Ovary (tissue), 9 donors: ENCODE results near the gene ZFYVE16. TPM values are rescaled to one million over a fixed set of nuclear protein-coding genes. Genes with fewer than 3 reads are reported as not detected.

Source experiments
- DNase-seq, 5 donors: peaks; one replicate each; pipeline ENCODE4 v3.0.0-alpha.2; 2019 to 2020
- H3K27ac ChIP-seq, 2 donors: fragments of 200-600 bp; one replicate each; pipeline versions ENCODE4 v1.5.1 to v1.8.0; 2019 to 2022
- H3K27me3 ChIP-seq: fragments of 200-600 bp; one replicate; pipeline ENCODE4 v1.8.0; 2022
- H3K36me3 ChIP-seq: fragments of 200-600 bp; sonication (generic); one replicate; pipeline ENCODE4 v1.5.1; 2019
- H3K4me1 ChIP-seq: one replicate; pipeline ENCODE4 v1.8.1; 2013; ENCODE audit warnings: mild to moderate bottlenecking, moderate library complexity; ENCODE audit not compliant: insufficient read depth
- H3K4me3 ChIP-seq: fragments of 200-600 bp; sonication (generic); one replicate; pipeline ENCODE4 v1.5.1; 2017
- H3K9me3 ChIP-seq, 2 donors: fragments of 200-600 bp in 1 of 2; sonication (generic) in 1 of 2; one replicate each; pipeline versions ENCODE4 v1.5.1 to v1.8.1; 2013 to 2019; ENCODE audit warnings: mild to moderate bottlenecking in 1 of 2, moderate library complexity in 1 of 2
- EP300 ChIP-seq: sonication (generic); formaldehyde crosslinking; IDR thresholded peaks from one replicate; pipeline ENCODE4 v1.6.1; 2017; ENCODE audit warnings: antibody characterized with exemption
- POLR2A ChIP-seq: fragments of 450-650 bp; IDR thresholded peaks from one replicate; pipeline ENCODE4 v1.6.1; 2017; ENCODE audit warnings: antibody characterized with exemption, mild to moderate bottlenecking, moderate library complexity
- WGBS, 3 donors: extraction: QIAGEN DNeasy Blood & Tissue Kit in 1 of 3; methylation state at CpG; one replicate each; pipeline versions ENCODE4 v1.1.5 to v1.1.7; 2013 to 2017; 5-methylcytosine and 5-hydroxymethylcytosine counted together
- intact Hi-C, 4 donors: fragments of 100-400 bp; cut with DNase I; formaldehyde crosslinking; loops; one replicate each; pipeline versions ENCODE4 v1.11.0 to v1.15.1; 2022 to 2023
- polyA plus RNA-seq, 2 donors: library from polyadenylated mRNA; stranded (reverse); fragments of 200-250 nt in 1 of 2; fragments of 350-450 nt in 1 of 2; fragmentation: Illumina TruSeq in 1 of 2; extraction: RNeasy Lipid Tissue Mini Kit (QIAGEN cat#74804) in 1 of 2; gene quantifications; one replicate each; pipeline ENCODE4 v1.2.3, GENCODE V29; 2013 to 2014
- total RNA-seq, 7 donors: library from RNA; depleted of rRNA in 2 of 7; stranded (reverse); fragments of >200 nt in 2 of 7; fragmentation: NEBNext Ultra II Directional in 3 of 7; extraction: Animal tissue kit (Norgen Biotek cat#: 25700) in 3 of 7; gene quantifications; one replicate each; pipeline versions ENCODE4 v1.1.0 to v1.2.4, GENCODE V29; 2016 to 2023
- TF ChIP-seq, protein P1 (sequence below), 3 donors: fragments of 450-650 bp in 2 of 3; fragments of 200-600 bp in 1 of 3; IDR thresholded peaks; one replicate each; pipeline versions ENCODE4 v1.5.1 to v1.8.0; 2016 to 2022; ENCODE audit warnings: antibody characterized with exemption in 3 of 3, mild to moderate bottlenecking in 1 of 3
- donor health status: DM: no; HTN: no; CAD: no; lungs with moderate emphysema.
- donor health status: DM: no; HTN: no; CAD: no.
- donor health status: Bipolar disorder and iron deficiency.
- donor health status: DM: yes; HTN: yes; CAD: no.
- donor health status: DM: no; HTN: no; CAD: no.
- donor health status: DM: yes; HTN: yes; CAD: no.

Gene ZFYVE16
- total and polyA plus RNA-seq, 9 donors, result 17.0 to 59.0 (median 45.9) TPM

DNA sequence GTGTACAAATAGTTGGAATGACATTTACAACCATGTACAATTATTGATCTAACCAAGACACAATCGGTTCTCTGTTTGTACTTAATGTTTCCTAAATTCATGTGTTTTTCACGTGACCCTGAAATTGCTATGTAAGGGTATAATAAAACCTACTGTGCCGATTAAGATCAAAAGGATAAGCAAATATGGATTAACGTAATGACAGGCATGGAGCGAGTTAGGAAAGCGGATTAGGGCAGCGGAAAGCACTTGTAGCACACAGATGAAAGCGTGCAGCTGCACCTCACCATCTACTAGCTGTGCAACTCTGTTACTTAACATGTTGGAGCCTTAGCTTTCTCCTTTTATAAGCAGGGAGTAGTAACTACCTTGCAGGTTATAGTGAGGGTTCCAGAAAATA, 38.3 kb upstream of the ZFYVE16 start:
- intact Hi-C loops, result no loop called here
- Histone ChIP-seq H3K27me3 (no peaks in the 10 kb centered on the region), H3K4me3 (no peak overlapping the region), H3K4me1 (no peaks in the 10 kb centered on the region), H3K9me3 (no peaks in the 10 kb centered on the region), H3K27ac (no peak overlapping the region), H3K36me3 (no peaks in the 10 kb centered on the region)
- DNase-seq, result no peak
- WGBS, 3 donors, result 87% methylated on average over 8 of the region's 8 CpGs
- no peak for TF ChIP-seq POLR2A

GRCh38 chr5:80370390-80370789, 37.5 kb upstream of the ZFYVE16 start:
- Histone ChIP-seq H3K27ac (no peak overlapping the region), H3K4me3 (no peak overlapping the region), H3K36me3 (no peaks in the 10 kb centered on the region), H3K27me3 (no peaks in the 10 kb centered on the region), H3K4me1 (no peaks in the 10 kb centered on the region), H3K9me3 (no peaks in the 10 kb centered on the region)
- WGBS, 3 donors, result 54 to 78% (median 75%) methylated on average over 1 of the region's 1 CpG
- TF ChIP-seq, protein P1, sequence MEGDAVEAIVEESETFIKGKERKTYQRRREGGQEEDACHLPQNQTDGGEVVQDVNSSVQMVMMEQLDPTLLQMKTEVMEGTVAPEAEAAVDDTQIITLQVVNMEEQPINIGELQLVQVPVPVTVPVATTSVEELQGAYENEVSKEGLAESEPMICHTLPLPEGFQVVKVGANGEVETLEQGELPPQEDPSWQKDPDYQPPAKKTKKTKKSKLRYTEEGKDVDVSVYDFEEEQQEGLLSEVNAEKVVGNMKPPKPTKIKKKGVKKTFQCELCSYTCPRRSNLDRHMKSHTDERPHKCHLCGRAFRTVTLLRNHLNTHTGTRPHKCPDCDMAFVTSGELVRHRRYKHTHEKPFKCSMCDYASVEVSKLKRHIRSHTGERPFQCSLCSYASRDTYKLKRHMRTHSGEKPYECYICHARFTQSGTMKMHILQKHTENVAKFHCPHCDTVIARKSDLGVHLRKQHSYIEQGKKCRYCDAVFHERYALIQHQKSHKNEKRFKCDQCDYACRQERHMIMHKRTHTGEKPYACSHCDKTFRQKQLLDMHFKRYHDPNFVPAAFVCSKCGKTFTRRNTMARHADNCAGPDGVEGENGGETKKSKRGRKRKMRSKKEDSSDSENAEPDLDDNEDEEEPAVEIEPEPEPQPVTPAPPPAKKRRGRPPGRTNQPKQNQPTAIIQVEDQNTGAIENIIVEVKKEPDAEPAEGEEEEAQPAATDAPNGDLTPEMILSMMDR (IDR thresholded peaks at IDR 0.05), result no peak
- no peak for DNase-seq
- intact Hi-C loops, result no loop called here

GRCh38 chr5:80372780-80373179, 35.1 kb upstream of the ZFYVE16 start:
- no peak for DNase-seq
- no peaks in the 10 kb centered on the region for H3K36me3 ChIP-seq
- no peaks in the 10 kb centered on the region for H3K9me3 ChIP-seq
- H3K27ac ChIP-seq, result no peak overlapping the region
- intact Hi-C loops, result no loop called here
- no peaks in the 10 kb centered on the region for H3K27me3 ChIP-seq
- H3K4me3 ChIP-seq, result no peak overlapping the region
- H3K4me1 ChIP-seq, result no peaks in the 10 kb centered on the region
- no peak for TF ChIP-seq EP300
- TF ChIP-seq, protein P1 (IDR thresholded peaks at IDR 0.05), result no peak
- TF ChIP-seq POLR2A, result no peak
- 85 to 97% (median 92%) methylated on average over 1 of the region's 1 CpG for WGBS, 3 donors

GRCh38 chr5:80374188-80374587, 33.7 kb upstream of the ZFYVE16 start:
- 75 to 97% (median 93%) methylated on average over 3 of the region's 3 CpGs for WGBS, 3 donors
- Histone ChIP-seq H3K27ac (no peak overlapping the region), H3K9me3 (no peaks in the 10 kb centered on the region), H3K4me1 (no peaks in the 10 kb centered on the region), H3K4me3 (no peak overlapping the region), H3K27me3 (no peaks in the 10 kb centered on the region), H3K36me3 (no peaks in the 10 kb centered on the region)
- intact Hi-C loops, result no loop called here
- no peak for DNase-seq
- TF ChIP-seq POLR2A, result no peak
- TF ChIP-seq, protein P1 (IDR thresholded peaks at IDR 0.05), result no peak
- TF ChIP-seq EP300, result no peak

GRCh38 chr5:80376557-80376956, 31.3 kb upstream of the ZFYVE16 start:
- no peaks in the 10 kb centered on the region for H3K27me3 ChIP-seq
- no peak overlapping the region for H3K4me3 ChIP-seq
- WGBS, 3 donors, result 79 to 81% (median 79%) methylated on average over 3 of the region's 3 CpGs
- no peak for TF ChIP-seq EP300
- intact Hi-C loops, result no loop called here
- H3K27ac ChIP-seq, result no peak overlapping the region
- no peaks in the 10 kb centered on the region for H3K9me3 ChIP-seq
- no peak for DNase-seq
- H3K36me3 ChIP-seq, result no peaks in the 10 kb centered on the region
- H3K4me1 ChIP-seq, result no peaks in the 10 kb centered on the region

DNA sequence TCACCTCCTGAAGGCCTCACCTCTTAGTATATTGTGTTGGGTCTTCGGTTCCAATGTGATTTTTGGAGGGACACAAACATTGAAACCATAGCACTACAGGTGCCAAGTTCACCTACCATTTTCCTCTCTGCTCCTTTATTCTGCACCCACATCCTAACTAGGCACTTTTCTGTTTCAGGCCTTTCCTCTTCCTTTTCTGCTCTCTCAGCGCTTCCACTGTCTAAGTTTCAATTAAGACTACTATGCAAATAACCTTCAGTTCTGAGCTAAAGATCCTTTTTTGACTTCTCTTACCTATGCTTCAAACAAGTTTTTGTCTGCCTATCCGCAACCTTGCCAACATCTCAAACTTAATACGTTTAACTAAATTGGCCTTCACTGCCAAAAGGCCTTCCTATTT, 25.4 kb upstream of the ZFYVE16 start:
- no peaks in the 10 kb centered on the region for H3K4me1 ChIP-seq
- H3K4me3 ChIP-seq, result no peak overlapping the region
- 90 to 96% (median 95%) methylated on average over 4 of the region's 4 CpGs for WGBS, 3 donors
- TF ChIP-seq, protein P1 (IDR thresholded peaks at IDR 0.05), result no peak
- TF ChIP-seq EP300 (no peak), POLR2A (no peak)
- no peak overlapping the region for H3K27ac ChIP-seq
- H3K36me3 ChIP-seq, result no peaks in the 10 kb centered on the region
- DNase-seq, result no peak
- intact Hi-C loops, result no loop called here
- no peaks in the 10 kb centered on the region for H3K9me3 ChIP-seq
- no peaks in the 10 kb centered on the region for H3K27me3 ChIP-seq
